ENCODE results near the gene KCNK5. TPM values are rescaled to one million over a fixed set of nuclear protein-coding genes. Genes with fewer than 3 reads are reported as not detected.

The KCNK5 gene
- total and polyA plus RNA-seq, 7 donors: 3.0 to 26.9 (median 7.5) TPM

- no peaks in the 10 kb centered on the region for H3K4me1 ChIP-seq
- no peaks in the 10 kb centered on the region for H3K27me3 ChIP-seq
- no peak overlapping the region for H3K27ac ChIP-seq
- no peak overlapping the region for H3K4me3 ChIP-seq
- intact Hi-C loops (cut with DNase I): no loop called here
- no peak for DNase-seq
- TF ChIP-seq POLR2AphosphoS5 (IDR thresholded peaks at IDR 0.05) (no peak), POLR2A (IDR thresholded peaks at IDR 0.05) (no peak), EP300 (IDR thresholded peaks at IDR 0.05) (no peak)
- TF ChIP-seq, protein P1, sequence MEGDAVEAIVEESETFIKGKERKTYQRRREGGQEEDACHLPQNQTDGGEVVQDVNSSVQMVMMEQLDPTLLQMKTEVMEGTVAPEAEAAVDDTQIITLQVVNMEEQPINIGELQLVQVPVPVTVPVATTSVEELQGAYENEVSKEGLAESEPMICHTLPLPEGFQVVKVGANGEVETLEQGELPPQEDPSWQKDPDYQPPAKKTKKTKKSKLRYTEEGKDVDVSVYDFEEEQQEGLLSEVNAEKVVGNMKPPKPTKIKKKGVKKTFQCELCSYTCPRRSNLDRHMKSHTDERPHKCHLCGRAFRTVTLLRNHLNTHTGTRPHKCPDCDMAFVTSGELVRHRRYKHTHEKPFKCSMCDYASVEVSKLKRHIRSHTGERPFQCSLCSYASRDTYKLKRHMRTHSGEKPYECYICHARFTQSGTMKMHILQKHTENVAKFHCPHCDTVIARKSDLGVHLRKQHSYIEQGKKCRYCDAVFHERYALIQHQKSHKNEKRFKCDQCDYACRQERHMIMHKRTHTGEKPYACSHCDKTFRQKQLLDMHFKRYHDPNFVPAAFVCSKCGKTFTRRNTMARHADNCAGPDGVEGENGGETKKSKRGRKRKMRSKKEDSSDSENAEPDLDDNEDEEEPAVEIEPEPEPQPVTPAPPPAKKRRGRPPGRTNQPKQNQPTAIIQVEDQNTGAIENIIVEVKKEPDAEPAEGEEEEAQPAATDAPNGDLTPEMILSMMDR (IDR thresholded peaks at IDR 0.05): no peak
- no peaks in the 10 kb centered on the region for H3K9me3 ChIP-seq
- H3K36me3 ChIP-seq: no peaks in the 10 kb centered on the region
Measured at GRCh38 chr6:39197922-39198500, 31.3 kb downstream of the KCNK5 start.

GRCh38 chr6:39197521-39197920, 31.8 kb downstream of the KCNK5 start:
- no peak overlapping the region for H3K4me3 ChIP-seq
- H3K27ac ChIP-seq: no peak overlapping the region
- H3K36me3 ChIP-seq: no peaks in the 10 kb centered on the region
- no peaks in the 10 kb centered on the region for H3K4me1 ChIP-seq
- intact Hi-C loops (cut with DNase I): no loop called here
- no peaks in the 10 kb centered on the region for H3K27me3 ChIP-seq
- DNase-seq: no peak
- TF ChIP-seq, protein P1 (IDR thresholded peaks at IDR 0.05): no peak
- TF ChIP-seq EP300 (IDR thresholded peaks at IDR 0.05): no peak
- TF ChIP-seq POLR2AphosphoS5 (IDR thresholded peaks at IDR 0.05): no peak
- no peak for TF ChIP-seq POLR2A (IDR thresholded peaks at IDR 0.05)
- no peaks in the 10 kb centered on the region for H3K9me3 ChIP-seq
- WGBS, 2 donors: 22 to 45% methylated on average over 4 of the region's 4 CpGs

GRCh38 chr6:39196673-39197091, 32.6 kb downstream of the KCNK5 start:
- intact Hi-C loops (cut with DNase I): no loop called here
- WGBS, 2 donors: 64 to 74% methylated on average over 3 of the region's 3 CpGs
- DNase-seq: no peak
- no peak for TF ChIP-seq POLR2A (IDR thresholded peaks at IDR 0.05)
- no peak for TF ChIP-seq EP300 (IDR thresholded peaks at IDR 0.05)
- TF ChIP-seq POLR2AphosphoS5 (IDR thresholded peaks at IDR 0.05): no peak
- TF ChIP-seq, protein P1 (IDR thresholded peaks at IDR 0.05): no peak
- no peaks in the 10 kb centered on the region for H3K36me3 ChIP-seq
- no peaks in the 10 kb centered on the region for H3K9me3 ChIP-seq
- no peak overlapping the region for H3K27ac ChIP-seq
- H3K4me3 ChIP-seq: no peak overlapping the region
- H3K4me1 ChIP-seq: no peaks in the 10 kb centered on the region
- no peaks in the 10 kb centered on the region for H3K27me3 ChIP-seq

- intact Hi-C loops (cut with DNase I): no loop called here
- WGBS, 2 donors: 92 to 95% methylated on average over 3 of the region's 3 CpGs
Measured at GRCh38 chr6:39195792-39196385, 33.4 kb downstream of the KCNK5 start.

More at GRCh38 chr6:39195792-39196385, 33.4 kb downstream of the KCNK5 start:
- Histone ChIP-seq H3K27ac (no peak overlapping the region), H3K36me3 (no peaks in the 10 kb centered on the region), H3K27me3 (no peaks in the 10 kb centered on the region), H3K4me1 (no peaks in the 10 kb centered on the region), H3K9me3 (no peaks in the 10 kb centered on the region), H3K4me3 (no peak overlapping the region)
- no peak for DNase-seq
- TF ChIP-seq POLR2AphosphoS5 (IDR thresholded peaks at IDR 0.05) (no peak), POLR2A (IDR thresholded peaks at IDR 0.05) (no peak), EP300 (IDR thresholded peaks at IDR 0.05) (no peak)
- TF ChIP-seq, protein P1 (IDR thresholded peaks at IDR 0.05): no peak
